Measurements from ENCODE around the gene DMXL1. TPM values are rescaled to one million over a fixed set of nuclear protein-coding genes. Genes with fewer than 3 reads are reported as not detected.

Gene DMXL1
- total and polyA plus RNA-seq, 2 experiments from 2014 or later: 28.4 to 41.7 TPM

DNA sequence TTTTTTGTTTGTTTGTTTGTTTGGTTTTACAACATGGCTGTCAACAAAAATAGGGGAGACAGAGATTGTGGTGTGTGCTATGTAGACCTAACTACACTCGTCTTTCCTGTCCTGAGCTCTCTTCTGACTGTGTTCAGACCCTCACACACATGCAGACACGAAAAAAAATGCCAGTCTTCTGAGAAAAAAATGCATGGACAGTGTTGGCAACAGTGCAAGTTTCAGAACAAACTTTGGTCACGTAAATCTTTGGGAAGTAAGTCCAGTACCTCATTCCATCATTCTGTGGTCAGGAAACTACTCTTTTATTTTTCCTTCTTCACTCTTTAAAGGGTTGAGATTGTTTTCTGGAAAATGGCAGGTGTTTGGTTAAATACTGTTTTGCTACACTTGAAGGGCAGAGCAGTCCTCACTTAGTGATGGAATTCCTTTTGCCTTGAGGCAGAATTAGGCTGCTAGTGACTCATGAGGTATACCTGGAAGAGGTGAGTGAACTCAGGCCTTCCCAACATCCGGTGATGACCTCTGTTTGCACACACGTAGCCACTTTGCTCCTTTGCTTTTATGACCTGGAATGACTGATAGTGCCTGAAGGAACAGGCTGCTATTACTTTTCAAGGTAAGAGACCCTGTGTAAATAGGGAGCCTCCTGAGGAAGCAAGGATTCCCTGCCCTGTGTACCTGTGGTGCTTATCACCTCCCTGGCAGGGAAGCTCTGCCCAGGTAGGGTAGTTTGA, 203.3 kb downstream of the DMXL1 start:
- H3K27me3 Mint-ChIP-seq (ENCODE audit: insufficient read depth, low read depth, poor library complexity): peaks cover 11% of the 10 kb centered on the region
- Histone ChIP-seq H3K4me3 (no peak overlapping the region), H3K4me1 (ENCODE audit: insufficient read depth) (peaks cover 16% of the 10 kb centered on the region), H3K79me2 (replicated peaks; ENCODE audit: insufficient read depth) (no peaks in the 10 kb centered on the region; the same call in 1 of the 2 replicates), H3K9me2 (ENCODE audit: insufficient read depth) (no peaks in the 10 kb centered on the region), H4K20me1 (replicated peaks; ENCODE audit: insufficient read depth) (no peaks in the 10 kb centered on the region), H3K27ac (ENCODE audit: low read depth) (no peak overlapping the region), H2AFZ (no peak overlapping the region), H3F3A (replicated peaks; ENCODE audit: low read depth) (no peaks in the 10 kb centered on the region), H3K4me2 (no peak overlapping the region), H3K27me3 (ENCODE audit: insufficient read depth) (peaks cover 11% of the 10 kb centered on the region), H3K36me3 (ENCODE audit: insufficient read depth) (no peaks in the 10 kb centered on the region)
- peak; percentile 19 for ATAC-seq
- DNase-seq (ENCODE audit: low spot score): no peak
- H3K36me3 Mint-ChIP-seq (ENCODE audit: low read depth): no peaks in the 10 kb centered on the region
- H3K27ac Mint-ChIP-seq: no peak overlapping the region
- H3K4me1 Mint-ChIP-seq: peaks cover 24% of the 10 kb centered on the region
- H3K4me3 Mint-ChIP-seq: no peak overlapping the region
- TF ChIP-seq, protein P1, sequence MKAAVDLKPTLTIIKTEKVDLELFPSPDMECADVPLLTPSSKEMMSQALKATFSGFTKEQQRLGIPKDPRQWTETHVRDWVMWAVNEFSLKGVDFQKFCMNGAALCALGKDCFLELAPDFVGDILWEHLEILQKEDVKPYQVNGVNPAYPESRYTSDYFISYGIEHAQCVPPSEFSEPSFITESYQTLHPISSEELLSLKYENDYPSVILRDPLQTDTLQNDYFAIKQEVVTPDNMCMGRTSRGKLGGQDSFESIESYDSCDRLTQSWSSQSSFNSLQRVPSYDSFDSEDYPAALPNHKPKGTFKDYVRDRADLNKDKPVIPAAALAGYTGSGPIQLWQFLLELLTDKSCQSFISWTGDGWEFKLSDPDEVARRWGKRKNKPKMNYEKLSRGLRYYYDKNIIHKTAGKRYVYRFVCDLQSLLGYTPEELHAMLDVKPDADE (IDR thresholded peaks at IDR 0.05): no peak
- TF ChIP-seq CREB1 (CRISPR knock-in tag; IDR thresholded peaks at IDR 0.05; ENCODE audit: low read depth) (no peak), EZH2 (IDR thresholded peaks at IDR 0.05; ENCODE audit: low read depth, unreplicated experiment) (no peak), NANOG (IDR thresholded peaks at IDR 0.05; ENCODE audit: borderline replicate concordance) (no peak), JUNB (IDR thresholded peaks at IDR 0.05; ENCODE audit: unreplicated experiment) (no peak)
- H3K9me3 Mint-ChIP-seq: no peaks in the 10 kb centered on the region

DNA sequence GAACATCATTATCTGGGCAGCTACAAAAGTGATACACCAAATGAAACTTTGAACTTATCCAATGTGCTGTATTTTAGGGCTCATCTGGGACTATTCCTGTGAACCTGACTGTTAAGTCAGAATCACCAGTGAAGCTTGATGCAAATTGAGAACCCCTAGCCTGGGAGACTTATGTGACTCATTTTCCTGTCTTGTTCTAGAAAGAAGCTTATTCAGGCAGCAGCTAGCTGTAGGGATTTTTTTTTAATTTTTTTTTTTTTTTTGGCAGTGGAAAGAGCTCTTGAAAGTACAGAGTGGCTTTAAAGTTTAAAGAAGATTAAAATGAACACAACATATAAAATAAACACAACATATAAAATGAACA, 203.9 kb downstream of the DMXL1 start:
- Mint-ChIP-seq H3K36me3 (ENCODE audit: low read depth) (no peaks in the 10 kb centered on the region), H3K27ac (no peak overlapping the region), H3K27me3 (ENCODE audit: insufficient read depth, low read depth, poor library complexity) (peaks cover 8% of the 10 kb centered on the region), H3K9me3 (no peaks in the 10 kb centered on the region), H3K4me1 (peaks cover 21% of the 10 kb centered on the region), H3K4me3 (no peak overlapping the region)
- Histone ChIP-seq H4K20me1 (replicated peaks; ENCODE audit: insufficient read depth) (no peaks in the 10 kb centered on the region), H3K36me3 (ENCODE audit: insufficient read depth) (no peaks in the 10 kb centered on the region), H3K4me1 (ENCODE audit: insufficient read depth) (peaks cover 11% of the 10 kb centered on the region), H3K9me2 (ENCODE audit: insufficient read depth) (no peaks in the 10 kb centered on the region), H3K27ac (ENCODE audit: low read depth) (no peak overlapping the region), H3F3A (replicated peaks; ENCODE audit: low read depth) (no peaks in the 10 kb centered on the region), H3K79me2 (replicated peaks; ENCODE audit: insufficient read depth) (no peaks in the 10 kb centered on the region; the same call in 1 of the 2 replicates), H3K4me2 (no peak overlapping the region), H2AFZ (no peak overlapping the region), H3K4me3 (no peak overlapping the region), H3K27me3 (ENCODE audit: insufficient read depth) (peaks cover 6% of the 10 kb centered on the region)
- no peak for ATAC-seq
- DNase-seq (ENCODE audit: low spot score): no peak
- no peak for TF ChIP-seq EZH2 (IDR thresholded peaks at IDR 0.05; ENCODE audit: low read depth, unreplicated experiment)
- TF ChIP-seq JUNB (IDR thresholded peaks at IDR 0.05; ENCODE audit: unreplicated experiment): no peak
- no peak for TF ChIP-seq STAT1 (IDR thresholded peaks at IDR 0.05; ENCODE audit: unreplicated experiment)
- TF ChIP-seq ZNF114 (CRISPR knock-in tag; IDR thresholded peaks at IDR 0.05): no peak
- TF ChIP-seq, protein P2, sequence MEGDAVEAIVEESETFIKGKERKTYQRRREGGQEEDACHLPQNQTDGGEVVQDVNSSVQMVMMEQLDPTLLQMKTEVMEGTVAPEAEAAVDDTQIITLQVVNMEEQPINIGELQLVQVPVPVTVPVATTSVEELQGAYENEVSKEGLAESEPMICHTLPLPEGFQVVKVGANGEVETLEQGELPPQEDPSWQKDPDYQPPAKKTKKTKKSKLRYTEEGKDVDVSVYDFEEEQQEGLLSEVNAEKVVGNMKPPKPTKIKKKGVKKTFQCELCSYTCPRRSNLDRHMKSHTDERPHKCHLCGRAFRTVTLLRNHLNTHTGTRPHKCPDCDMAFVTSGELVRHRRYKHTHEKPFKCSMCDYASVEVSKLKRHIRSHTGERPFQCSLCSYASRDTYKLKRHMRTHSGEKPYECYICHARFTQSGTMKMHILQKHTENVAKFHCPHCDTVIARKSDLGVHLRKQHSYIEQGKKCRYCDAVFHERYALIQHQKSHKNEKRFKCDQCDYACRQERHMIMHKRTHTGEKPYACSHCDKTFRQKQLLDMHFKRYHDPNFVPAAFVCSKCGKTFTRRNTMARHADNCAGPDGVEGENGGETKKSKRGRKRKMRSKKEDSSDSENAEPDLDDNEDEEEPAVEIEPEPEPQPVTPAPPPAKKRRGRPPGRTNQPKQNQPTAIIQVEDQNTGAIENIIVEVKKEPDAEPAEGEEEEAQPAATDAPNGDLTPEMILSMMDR (conservative IDR thresholded peaks at IDR 0.05; ENCODE audit: low read depth in 2 of 2): no peak
- TF ChIP-seq NANOG (IDR thresholded peaks at IDR 0.05; ENCODE audit: borderline replicate concordance): no peak
- TF ChIP-seq, protein P3, sequence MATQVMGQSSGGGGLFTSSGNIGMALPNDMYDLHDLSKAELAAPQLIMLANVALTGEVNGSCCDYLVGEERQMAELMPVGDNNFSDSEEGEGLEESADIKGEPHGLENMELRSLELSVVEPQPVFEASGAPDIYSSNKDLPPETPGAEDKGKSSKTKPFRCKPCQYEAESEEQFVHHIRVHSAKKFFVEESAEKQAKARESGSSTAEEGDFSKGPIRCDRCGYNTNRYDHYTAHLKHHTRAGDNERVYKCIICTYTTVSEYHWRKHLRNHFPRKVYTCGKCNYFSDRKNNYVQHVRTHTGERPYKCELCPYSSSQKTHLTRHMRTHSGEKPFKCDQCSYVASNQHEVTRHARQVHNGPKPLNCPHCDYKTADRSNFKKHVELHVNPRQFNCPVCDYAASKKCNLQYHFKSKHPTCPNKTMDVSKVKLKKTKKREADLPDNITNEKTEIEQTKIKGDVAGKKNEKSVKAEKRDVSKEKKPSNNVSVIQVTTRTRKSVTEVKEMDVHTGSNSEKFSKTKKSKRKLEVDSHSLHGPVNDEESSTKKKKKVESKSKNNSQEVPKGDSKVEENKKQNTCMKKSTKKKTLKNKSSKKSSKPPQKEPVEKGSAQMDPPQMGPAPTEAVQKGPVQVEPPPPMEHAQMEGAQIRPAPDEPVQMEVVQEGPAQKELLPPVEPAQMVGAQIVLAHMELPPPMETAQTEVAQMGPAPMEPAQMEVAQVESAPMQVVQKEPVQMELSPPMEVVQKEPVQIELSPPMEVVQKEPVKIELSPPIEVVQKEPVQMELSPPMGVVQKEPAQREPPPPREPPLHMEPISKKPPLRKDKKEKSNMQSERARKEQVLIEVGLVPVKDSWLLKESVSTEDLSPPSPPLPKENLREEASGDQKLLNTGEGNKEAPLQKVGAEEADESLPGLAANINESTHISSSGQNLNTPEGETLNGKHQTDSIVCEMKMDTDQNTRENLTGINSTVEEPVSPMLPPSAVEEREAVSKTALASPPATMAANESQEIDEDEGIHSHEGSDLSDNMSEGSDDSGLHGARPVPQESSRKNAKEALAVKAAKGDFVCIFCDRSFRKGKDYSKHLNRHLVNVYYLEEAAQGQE (IDR thresholded peaks at IDR 0.05; ENCODE audit: unreplicated experiment): no peak
